Measurements from ENCODE around the gene SND1.

SND1 gene

GRCh38 chr7:127918130-127918529, 266.1 kb downstream of the SND1 start:
- Histone ChIP-seq H3K9me2 (replicated peaks; ENCODE audit: insufficient read depth, low read length) (no peaks in the 10 kb centered on the region), H3K4me2 (ENCODE audit: low read depth, low read length) (no peak overlapping the region), H3K9ac (ENCODE audit: low read length) (no peak overlapping the region), H4K20me1 (ENCODE audit: insufficient read depth, low read length) (no peaks in the 10 kb centered on the region), H3K9me3 (replicated peaks; ENCODE audit: insufficient read depth, low read length) (no peaks in the 10 kb centered on the region), H3K27ac (ENCODE audit: low read length) (no peak overlapping the region), H3K4me3 (ENCODE audit: low read length) (no peak overlapping the region), H3K36me3 (replicated peaks; ENCODE audit: insufficient read depth, low read length) (no peaks in the 10 kb centered on the region), H2AFZ (ENCODE audit: low read length) (no peak overlapping the region), H3K27me3 (replicated peaks; ENCODE audit: insufficient read depth, low read length) (no peaks in the 10 kb centered on the region), H3K79me2 (ENCODE audit: low read length) (peaks cover 94% of the 10 kb centered on the region), H3K4me1 (ENCODE audit: low read length) (0 out of 2 replicates have a peak, but pooled peaks cover 6% of the 10 kb centered on the region), H3F3A (ENCODE audit: insufficient read depth, low read length) (no peaks in the 10 kb centered on the region)
- DNase-seq: no peak
- no peak for TF ChIP-seq EZH2 (optimal IDR thresholded peaks at IDR 0.05; ENCODE audit: low read depth, low read length)
- TF ChIP-seq EZH2phosphoT487 (IDR thresholded peaks at IDR 0.05; ENCODE audit: low read length): no peak
- TF ChIP-seq, protein P1, sequence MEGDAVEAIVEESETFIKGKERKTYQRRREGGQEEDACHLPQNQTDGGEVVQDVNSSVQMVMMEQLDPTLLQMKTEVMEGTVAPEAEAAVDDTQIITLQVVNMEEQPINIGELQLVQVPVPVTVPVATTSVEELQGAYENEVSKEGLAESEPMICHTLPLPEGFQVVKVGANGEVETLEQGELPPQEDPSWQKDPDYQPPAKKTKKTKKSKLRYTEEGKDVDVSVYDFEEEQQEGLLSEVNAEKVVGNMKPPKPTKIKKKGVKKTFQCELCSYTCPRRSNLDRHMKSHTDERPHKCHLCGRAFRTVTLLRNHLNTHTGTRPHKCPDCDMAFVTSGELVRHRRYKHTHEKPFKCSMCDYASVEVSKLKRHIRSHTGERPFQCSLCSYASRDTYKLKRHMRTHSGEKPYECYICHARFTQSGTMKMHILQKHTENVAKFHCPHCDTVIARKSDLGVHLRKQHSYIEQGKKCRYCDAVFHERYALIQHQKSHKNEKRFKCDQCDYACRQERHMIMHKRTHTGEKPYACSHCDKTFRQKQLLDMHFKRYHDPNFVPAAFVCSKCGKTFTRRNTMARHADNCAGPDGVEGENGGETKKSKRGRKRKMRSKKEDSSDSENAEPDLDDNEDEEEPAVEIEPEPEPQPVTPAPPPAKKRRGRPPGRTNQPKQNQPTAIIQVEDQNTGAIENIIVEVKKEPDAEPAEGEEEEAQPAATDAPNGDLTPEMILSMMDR (IDR thresholded peaks at IDR 0.05; ENCODE audit: low read length): no peak

DNA sequence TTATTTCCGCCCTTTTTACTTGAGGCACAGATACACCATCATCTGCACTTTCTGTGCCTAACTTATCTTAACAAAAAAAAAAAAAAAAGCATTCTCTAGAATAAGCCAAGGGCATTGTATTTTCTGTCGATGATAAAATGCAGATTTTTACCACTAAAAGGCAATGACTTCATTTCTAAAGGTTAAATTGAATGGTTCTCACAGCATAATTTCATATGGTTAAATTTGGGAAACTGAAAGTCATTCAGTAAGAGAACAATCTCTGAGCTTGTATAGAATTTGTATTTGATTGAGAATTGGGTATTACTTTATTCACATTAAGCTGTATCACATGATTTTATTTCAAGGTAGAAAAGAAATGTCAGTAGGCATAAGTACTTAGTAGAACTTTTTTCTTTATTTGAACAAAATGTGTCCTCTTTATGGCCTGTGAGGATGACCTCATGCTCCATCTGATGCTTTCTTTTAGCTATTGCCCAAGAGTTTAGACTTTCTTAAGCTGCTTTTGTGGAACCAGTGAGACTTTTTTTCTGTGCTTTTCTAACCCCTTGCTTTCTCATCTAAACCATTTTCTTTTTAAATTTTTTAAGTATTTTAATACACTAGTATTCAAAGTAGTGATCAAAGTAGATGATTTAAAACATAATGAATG, 268.9 kb downstream of the SND1 start:
- no peak for TF ChIP-seq EZH2 (optimal IDR thresholded peaks at IDR 0.05; ENCODE audit: low read depth, low read length)
- TF ChIP-seq, protein P1 (IDR thresholded peaks at IDR 0.05; ENCODE audit: low read length): no peak
- no peak for TF ChIP-seq EZH2phosphoT487 (IDR thresholded peaks at IDR 0.05; ENCODE audit: low read length)
- Histone ChIP-seq H3K4me1 (ENCODE audit: low read length) (peaks cover 12% of the 10 kb centered on the region; the same call in 1 of the 2 replicates), H3K4me3 (ENCODE audit: low read length) (no peak overlapping the region), H3K27ac (ENCODE audit: low read length) (no peak overlapping the region), H3K36me3 (replicated peaks; ENCODE audit: insufficient read depth, low read length) (no peaks in the 10 kb centered on the region), H3F3A (ENCODE audit: insufficient read depth, low read length) (peaks cover 4% of the 10 kb centered on the region; the same call in 1 of the 2 replicates), H4K20me1 (ENCODE audit: insufficient read depth, low read length) (no peaks in the 10 kb centered on the region), H3K9ac (ENCODE audit: low read length) (no peak overlapping the region), H3K27me3 (replicated peaks; ENCODE audit: insufficient read depth, low read length) (no peaks in the 10 kb centered on the region), H3K4me2 (ENCODE audit: low read depth, low read length) (no peak overlapping the region), H2AFZ (ENCODE audit: low read length) (no peak overlapping the region), H3K79me2 (ENCODE audit: low read length) (peaks cover 92% of the 10 kb centered on the region), H3K9me3 (replicated peaks; ENCODE audit: insufficient read depth, low read length) (no peaks in the 10 kb centered on the region), H3K9me2 (replicated peaks; ENCODE audit: insufficient read depth, low read length) (no peaks in the 10 kb centered on the region)
- no peak for DNase-seq

DNA sequence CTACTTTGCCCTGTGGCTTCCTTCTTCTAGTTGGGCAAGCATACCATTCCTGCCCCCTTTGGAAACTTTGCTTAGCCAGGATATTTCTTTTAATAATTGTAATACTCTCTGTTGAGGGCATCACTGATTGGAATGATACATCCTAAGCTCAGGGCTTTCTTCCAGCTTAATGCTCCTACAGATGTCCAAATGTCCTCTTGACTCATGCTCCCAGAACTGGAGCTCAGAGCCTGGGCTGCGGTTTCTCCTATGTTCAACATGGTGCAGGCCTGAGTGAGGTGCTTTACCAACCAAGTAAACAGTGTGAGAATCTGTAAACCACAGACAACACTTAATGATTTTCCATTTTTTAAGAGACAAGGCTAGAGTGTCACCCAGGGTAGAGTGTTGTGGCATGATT, 270.7 kb downstream of the SND1 start:
- no peaks in the 10 kb centered on the region for H3K27me3 ChIP-seq (replicated peaks; ENCODE audit: insufficient read depth, low read length)
- no peak overlapping the region for H2AFZ ChIP-seq (ENCODE audit: low read length)
- H3K9ac ChIP-seq (ENCODE audit: low read length): no peak overlapping the region
- no peak overlapping the region for H3K4me2 ChIP-seq (ENCODE audit: low read depth, low read length)
- H3K9me2 ChIP-seq (replicated peaks; ENCODE audit: insufficient read depth, low read length): no peaks in the 10 kb centered on the region
- H3K9me3 ChIP-seq (replicated peaks; ENCODE audit: insufficient read depth, low read length): no peaks in the 10 kb centered on the region
- H3F3A ChIP-seq (ENCODE audit: insufficient read depth, low read length): peaks cover 11% of the 10 kb centered on the region; the same call in 1 of the 2 replicates
- H3K4me3 ChIP-seq (ENCODE audit: low read length): no peak overlapping the region
- peaks cover 90% of the 10 kb centered on the region for H3K79me2 ChIP-seq (ENCODE audit: low read length)
- peaks cover 21% of the 10 kb centered on the region for H3K4me1 ChIP-seq (ENCODE audit: low read length)
- H4K20me1 ChIP-seq (ENCODE audit: insufficient read depth, low read length): no peaks in the 10 kb centered on the region
- no peak for DNase-seq
- TF ChIP-seq EZH2phosphoT487 (IDR thresholded peaks at IDR 0.05; ENCODE audit: low read length) (no peak), EZH2 (optimal IDR thresholded peaks at IDR 0.05; ENCODE audit: low read depth, low read length) (no peak)
- TF ChIP-seq, protein P1 (IDR thresholded peaks at IDR 0.05; ENCODE audit: low read length): no peak
- H3K27ac ChIP-seq (ENCODE audit: low read length): no peak overlapping the region
- no peaks in the 10 kb centered on the region for H3K36me3 ChIP-seq (replicated peaks; ENCODE audit: insufficient read depth, low read length)

Data from MM.1S (cell line).